ENCODE measurements around the gene FAT1.

- no peak for TF ChIP-seq CTCF (tag by site-specific recombination; IDR thresholded peaks at IDR 0.05)
- TF ChIP-seq ZNF114 (tag by site-specific recombination; IDR thresholded peaks at IDR 0.05), result no peak
- no peak for TF ChIP-seq ZNF513 (tag by site-specific recombination; IDR thresholded peaks at IDR 0.05)
These were observed 41.5 kb upstream of the FAT1 start for GRCh38 chr4:186765138-186765537.
